Umbilical cord (tissue), 2 donors: ENCODE results near the gene POLR3GL. TPM values are rescaled to one million over a fixed set of nuclear protein-coding genes. Genes with fewer than 3 reads are reported as not detected.

ENCODE experiments used
- DNase-seq: peaks from one replicate; pipeline ENCODE4 v3.0.0-alpha.2; 2015; ENCODE audit warnings: low spot score
- total RNA-seq: library from RNA; depleted of rRNA; stranded (reverse); fragments of >200 nt; gene quantifications from one replicate; pipeline ENCODE4 v1.2.3, GENCODE V29; 2014; ENCODE audit warnings: low replicate concordance; ENCODE audit not compliant: insufficient read depth

Gene POLR3GL
- total RNA-seq, 1 donor from 2014 or later: 5.5 TPM

- no peak for DNase-seq
Observed at GRCh38 chr1:145949219-145949618, 15.3 kb upstream of the POLR3GL start.

- DNase-seq: no peak
Observed at GRCh38 chr1:145951526-145951925, 13.0 kb upstream of the POLR3GL start.

- DNase-seq: no peak
Observed at GRCh38 chr1:145952903-145953302, 11.6 kb upstream of the POLR3GL start.

- DNase-seq: no peak
Observed at GRCh38 chr1:145953861-145954260, 10.6 kb upstream of the POLR3GL start.

GRCh38 chr1:145955436-145955835 lies 9.1 kb upstream of the POLR3GL start:
- DNase-seq: no peak

- no peak for DNase-seq
Observed at GRCh38 chr1:145956361-145956760, 8.1 kb upstream of the POLR3GL start.

GRCh38 chr1:145956781-145957442 lies 7.6 kb upstream of the POLR3GL start:
- DNase-seq: peak; percentile 86

GRCh38 chr1:145957443-145958319 lies 6.8 kb upstream of the POLR3GL start, which contains the start of gene LIX1L:
TSS of gene LIX1L (minus strand) at chr1:145958017. CDS start at chr1:145957927, 90 bp downstream.
- DNase-seq: peak; percentile 99

- no peak for DNase-seq
Observed at GRCh38 chr1:145958734-145959133, 5.8 kb upstream of the POLR3GL start.

- DNase-seq: no peak
Observed at GRCh38 chr1:145959333-145959732, 5.2 kb upstream of the POLR3GL start.

- DNase-seq: no peak
Observed at GRCh38 chr1:145959957-145960467, 4.5 kb upstream of the POLR3GL start.

- peak; percentile 85 for DNase-seq
Observed at GRCh38 chr1:145960468-145961108, 3.9 kb upstream of the POLR3GL start.

GRCh38 chr1:145961109-145961424 lies 3.4 kb upstream of the POLR3GL start:
- no peak for DNase-seq

GRCh38 chr1:145961425-145962156 lies 2.9 kb upstream of the POLR3GL start:
- DNase-seq: peak; percentile 33

- DNase-seq: peak; percentile 32
Observed at GRCh38 chr1:145962157-145963102, 2.1 kb upstream of the POLR3GL start.

- peak; percentile 62 for DNase-seq
Observed at GRCh38 chr1:145963265-145964019, 1.0 kb upstream of the POLR3GL start.

- no peak for DNase-seq
Observed at GRCh38 chr1:145965119-145965744, 742 bp downstream of the POLR3GL start.

- DNase-seq: no peak
Observed at GRCh38 chr1:145967288-145967687, 2.8 kb downstream of the POLR3GL start.

GRCh38 chr1:145972580-145972979 lies 8.1 kb downstream of the POLR3GL start:
- DNase-seq: no peak
